ENCODE data around the gene LTB.

LTB gene

GRCh38 chr6:31587791-31588777, 5.9 kb upstream of the LTB start:
- no peak for ATAC-seq
- TF ChIP-seq ESRRG (CRISPR knock-in tag; IDR thresholded peaks at IDR 0.05) (no peak), ZFP30 (CRISPR knock-in tag; IDR thresholded peaks at IDR 0.05) (no peak), TCF4 (CRISPR knock-in tag; IDR thresholded peaks at IDR 0.05; ENCODE audit: borderline replicate concordance) (no peak), ZNF70 (CRISPR knock-in tag; IDR thresholded peaks at IDR 0.05) (no peak), ARNTL (CRISPR knock-in tag; IDR thresholded peaks at IDR 0.05; ENCODE audit: borderline replicate concordance, low read depth) (no peak), RARB (CRISPR knock-in tag; IDR thresholded peaks at IDR 0.05) (no peak), ZNF8 (CRISPR knock-in tag; IDR thresholded peaks at IDR 0.05) (no peak), ZC3H10 (CRISPR knock-in tag; IDR thresholded peaks at IDR 0.05) (no peak), TOX (CRISPR knock-in tag; IDR thresholded peaks at IDR 0.05; ENCODE audit: borderline replicate concordance) (no peak), GLIS3 (CRISPR knock-in tag; IDR thresholded peaks at IDR 0.05) (no peak), SNAI2 (CRISPR knock-in tag; IDR thresholded peaks at IDR 0.05) (no peak), PATZ1 (CRISPR knock-in tag; IDR thresholded peaks at IDR 0.05; ENCODE audit: borderline replicate concordance) (no peak), CSRNP3 (CRISPR knock-in tag; IDR thresholded peaks at IDR 0.05) (no peak)
- TF ChIP-seq, protein P1, sequence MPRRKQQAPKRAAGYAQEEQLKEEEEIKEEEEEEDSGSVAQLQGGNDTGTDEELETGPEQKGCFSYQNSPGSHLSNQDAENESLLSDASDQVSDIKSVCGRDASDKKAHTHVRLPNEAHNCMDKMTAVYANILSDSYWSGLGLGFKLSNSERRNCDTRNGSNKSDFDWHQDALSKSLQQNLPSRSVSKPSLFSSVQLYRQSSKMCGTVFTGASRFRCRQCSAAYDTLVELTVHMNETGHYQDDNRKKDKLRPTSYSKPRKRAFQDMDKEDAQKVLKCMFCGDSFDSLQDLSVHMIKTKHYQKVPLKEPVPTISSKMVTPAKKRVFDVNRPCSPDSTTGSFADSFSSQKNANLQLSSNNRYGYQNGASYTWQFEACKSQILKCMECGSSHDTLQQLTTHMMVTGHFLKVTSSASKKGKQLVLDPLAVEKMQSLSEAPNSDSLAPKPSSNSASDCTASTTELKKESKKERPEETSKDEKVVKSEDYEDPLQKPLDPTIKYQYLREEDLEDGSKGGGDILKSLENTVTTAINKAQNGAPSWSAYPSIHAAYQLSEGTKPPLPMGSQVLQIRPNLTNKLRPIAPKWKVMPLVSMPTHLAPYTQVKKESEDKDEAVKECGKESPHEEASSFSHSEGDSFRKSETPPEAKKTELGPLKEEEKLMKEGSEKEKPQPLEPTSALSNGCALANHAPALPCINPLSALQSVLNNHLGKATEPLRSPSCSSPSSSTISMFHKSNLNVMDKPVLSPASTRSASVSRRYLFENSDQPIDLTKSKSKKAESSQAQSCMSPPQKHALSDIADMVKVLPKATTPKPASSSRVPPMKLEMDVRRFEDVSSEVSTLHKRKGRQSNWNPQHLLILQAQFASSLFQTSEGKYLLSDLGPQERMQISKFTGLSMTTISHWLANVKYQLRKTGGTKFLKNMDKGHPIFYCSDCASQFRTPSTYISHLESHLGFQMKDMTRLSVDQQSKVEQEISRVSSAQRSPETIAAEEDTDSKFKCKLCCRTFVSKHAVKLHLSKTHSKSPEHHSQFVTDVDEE (CRISPR knock-in tag; IDR thresholded peaks at IDR 0.05) = no peak

DNA sequence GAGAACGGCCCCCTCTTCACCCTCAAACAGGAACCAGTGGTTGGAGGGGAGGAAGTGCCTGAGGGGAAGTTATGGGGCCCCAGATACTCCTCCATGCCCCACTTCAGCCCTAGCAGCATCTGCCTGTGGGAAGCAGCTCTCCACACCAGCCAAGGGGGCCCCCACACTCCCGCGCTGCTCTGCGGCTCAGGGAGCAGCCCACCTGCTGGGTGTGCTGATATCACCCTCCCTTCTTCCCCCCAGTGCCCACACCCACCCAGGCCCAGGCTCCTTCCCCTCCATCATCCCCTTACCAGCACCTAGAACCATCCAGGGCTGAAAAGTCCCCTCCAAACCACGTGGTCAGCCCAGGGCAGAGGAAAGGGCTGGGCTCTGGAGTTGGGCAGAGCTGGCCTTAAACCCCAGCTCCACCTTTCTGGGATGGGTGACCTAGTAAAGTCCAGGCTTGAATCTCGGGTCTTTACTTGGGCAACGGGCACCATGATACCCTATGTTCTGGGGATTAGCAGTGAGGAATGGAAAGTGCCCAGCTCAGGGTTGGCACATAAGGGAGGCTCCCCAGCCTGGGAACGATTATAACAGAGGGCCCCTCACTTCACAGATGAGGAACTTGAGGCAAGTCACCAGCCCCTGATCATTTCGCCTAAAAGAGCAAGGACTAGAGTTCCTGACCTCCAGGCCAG, 4.5 kb upstream of the LTB start:
- no peak for TF ChIP-seq RARB (CRISPR knock-in tag; IDR thresholded peaks at IDR 0.05)
- TF ChIP-seq TOX (CRISPR knock-in tag; IDR thresholded peaks at IDR 0.05; ENCODE audit: borderline replicate concordance) = no peak
- TF ChIP-seq OSR1 (CRISPR knock-in tag; IDR thresholded peaks at IDR 0.05) = no peak
- no peak for TF ChIP-seq ZNF8 (CRISPR knock-in tag; IDR thresholded peaks at IDR 0.05)
- TF ChIP-seq CREB5 (CRISPR knock-in tag; IDR thresholded peaks at IDR 0.05; ENCODE audit: low read depth) = no peak
- TF ChIP-seq ZFP30 (CRISPR knock-in tag; IDR thresholded peaks at IDR 0.05) = no peak
- no peak for TF ChIP-seq CSRNP3 (CRISPR knock-in tag; IDR thresholded peaks at IDR 0.05)
- no peak for TF ChIP-seq ESRRG (CRISPR knock-in tag; IDR thresholded peaks at IDR 0.05)
- no peak for TF ChIP-seq ZFP3 (CRISPR knock-in tag; IDR thresholded peaks at IDR 0.05)

GRCh38 chr6:31586008-31586407, 3.8 kb upstream of the LTB start, which contains the start of gene LST1:
LST1 (plus strand) TSS chr6:31586277; CDS start chr6:31587300, 1,023 bp downstream.
- no peak for ATAC-seq
- TF ChIP-seq ZNF565 (CRISPR knock-in tag; conservative IDR thresholded peaks at IDR 0.05; ENCODE audit: low read depth) (no peak), ZFP30 (CRISPR knock-in tag; IDR thresholded peaks at IDR 0.05) (no peak), ZC3H10 (CRISPR knock-in tag; IDR thresholded peaks at IDR 0.05) (no peak), ZNF8 (CRISPR knock-in tag; IDR thresholded peaks at IDR 0.05) (no peak), PATZ1 (CRISPR knock-in tag; IDR thresholded peaks at IDR 0.05; ENCODE audit: borderline replicate concordance) (no peak), ZNF70 (CRISPR knock-in tag; IDR thresholded peaks at IDR 0.05) (no peak), BACH2 (CRISPR knock-in tag; IDR thresholded peaks at IDR 0.05; ENCODE audit: borderline replicate concordance) (no peak), GLIS3 (CRISPR knock-in tag; IDR thresholded peaks at IDR 0.05) (no peak), OSR1 (CRISPR knock-in tag; IDR thresholded peaks at IDR 0.05) (no peak), CSDC2 (CRISPR knock-in tag; IDR thresholded peaks at IDR 0.05) (no peak), SNAI2 (CRISPR knock-in tag; IDR thresholded peaks at IDR 0.05) (no peak)

More for the DNA sequence above, 4.5 kb upstream of the LTB start:
- ATAC-seq = no peak
